Body of pancreas (tissue), 4 donors: ENCODE data around the gene TMEM141.

Source experiments
- POLR2A ChIP-seq, 3 donors: fragments of 450-650 bp; IDR thresholded peaks; one replicate each; pipeline ENCODE4 v1.6.1; 2016; ENCODE audit warnings: antibody characterized with exemption in 3 of 3, mild to moderate bottlenecking in 2 of 3
- TF ChIP-seq, protein P1 (sequence below), 7 experiments: fragments of 450-650 bp in 4 of 7; fragments of 200-600 bp in 3 of 7; sonication (generic) in 3 of 7; IDR thresholded peaks; one replicate each; pipeline ENCODE4 v1.5.1; 2016 to 2019; ENCODE audit warnings: antibody characterized with exemption in 7 of 7

GRCh38 chr9:136746621-136747020 lies 44.5 kb upstream of the TMEM141 start:
- TF ChIP-seq, protein P1, sequence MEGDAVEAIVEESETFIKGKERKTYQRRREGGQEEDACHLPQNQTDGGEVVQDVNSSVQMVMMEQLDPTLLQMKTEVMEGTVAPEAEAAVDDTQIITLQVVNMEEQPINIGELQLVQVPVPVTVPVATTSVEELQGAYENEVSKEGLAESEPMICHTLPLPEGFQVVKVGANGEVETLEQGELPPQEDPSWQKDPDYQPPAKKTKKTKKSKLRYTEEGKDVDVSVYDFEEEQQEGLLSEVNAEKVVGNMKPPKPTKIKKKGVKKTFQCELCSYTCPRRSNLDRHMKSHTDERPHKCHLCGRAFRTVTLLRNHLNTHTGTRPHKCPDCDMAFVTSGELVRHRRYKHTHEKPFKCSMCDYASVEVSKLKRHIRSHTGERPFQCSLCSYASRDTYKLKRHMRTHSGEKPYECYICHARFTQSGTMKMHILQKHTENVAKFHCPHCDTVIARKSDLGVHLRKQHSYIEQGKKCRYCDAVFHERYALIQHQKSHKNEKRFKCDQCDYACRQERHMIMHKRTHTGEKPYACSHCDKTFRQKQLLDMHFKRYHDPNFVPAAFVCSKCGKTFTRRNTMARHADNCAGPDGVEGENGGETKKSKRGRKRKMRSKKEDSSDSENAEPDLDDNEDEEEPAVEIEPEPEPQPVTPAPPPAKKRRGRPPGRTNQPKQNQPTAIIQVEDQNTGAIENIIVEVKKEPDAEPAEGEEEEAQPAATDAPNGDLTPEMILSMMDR (IDR thresholded peaks at IDR 0.05): no peak
- TF ChIP-seq POLR2A (IDR thresholded peaks at IDR 0.05): no peak
